ENCODE results near the gene ADAMTS12.
"Not testable (repeated sequence)": the region's sequence is repeated elsewhere in the genome, so short reads cannot be mapped to it uniquely, and the experiment has no call there.

ADAMTS12 gene, protein sequence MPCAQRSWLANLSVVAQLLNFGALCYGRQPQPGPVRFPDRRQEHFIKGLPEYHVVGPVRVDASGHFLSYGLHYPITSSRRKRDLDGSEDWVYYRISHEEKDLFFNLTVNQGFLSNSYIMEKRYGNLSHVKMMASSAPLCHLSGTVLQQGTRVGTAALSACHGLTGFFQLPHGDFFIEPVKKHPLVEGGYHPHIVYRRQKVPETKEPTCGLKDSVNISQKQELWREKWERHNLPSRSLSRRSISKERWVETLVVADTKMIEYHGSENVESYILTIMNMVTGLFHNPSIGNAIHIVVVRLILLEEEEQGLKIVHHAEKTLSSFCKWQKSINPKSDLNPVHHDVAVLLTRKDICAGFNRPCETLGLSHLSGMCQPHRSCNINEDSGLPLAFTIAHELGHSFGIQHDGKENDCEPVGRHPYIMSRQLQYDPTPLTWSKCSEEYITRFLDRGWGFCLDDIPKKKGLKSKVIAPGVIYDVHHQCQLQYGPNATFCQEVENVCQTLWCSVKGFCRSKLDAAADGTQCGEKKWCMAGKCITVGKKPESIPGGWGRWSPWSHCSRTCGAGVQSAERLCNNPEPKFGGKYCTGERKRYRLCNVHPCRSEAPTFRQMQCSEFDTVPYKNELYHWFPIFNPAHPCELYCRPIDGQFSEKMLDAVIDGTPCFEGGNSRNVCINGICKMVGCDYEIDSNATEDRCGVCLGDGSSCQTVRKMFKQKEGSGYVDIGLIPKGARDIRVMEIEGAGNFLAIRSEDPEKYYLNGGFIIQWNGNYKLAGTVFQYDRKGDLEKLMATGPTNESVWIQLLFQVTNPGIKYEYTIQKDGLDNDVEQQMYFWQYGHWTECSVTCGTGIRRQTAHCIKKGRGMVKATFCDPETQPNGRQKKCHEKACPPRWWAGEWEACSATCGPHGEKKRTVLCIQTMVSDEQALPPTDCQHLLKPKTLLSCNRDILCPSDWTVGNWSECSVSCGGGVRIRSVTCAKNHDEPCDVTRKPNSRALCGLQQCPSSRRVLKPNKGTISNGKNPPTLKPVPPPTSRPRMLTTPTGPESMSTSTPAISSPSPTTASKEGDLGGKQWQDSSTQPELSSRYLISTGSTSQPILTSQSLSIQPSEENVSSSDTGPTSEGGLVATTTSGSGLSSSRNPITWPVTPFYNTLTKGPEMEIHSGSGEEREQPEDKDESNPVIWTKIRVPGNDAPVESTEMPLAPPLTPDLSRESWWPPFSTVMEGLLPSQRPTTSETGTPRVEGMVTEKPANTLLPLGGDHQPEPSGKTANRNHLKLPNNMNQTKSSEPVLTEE (N-terminal part only)

DNA sequence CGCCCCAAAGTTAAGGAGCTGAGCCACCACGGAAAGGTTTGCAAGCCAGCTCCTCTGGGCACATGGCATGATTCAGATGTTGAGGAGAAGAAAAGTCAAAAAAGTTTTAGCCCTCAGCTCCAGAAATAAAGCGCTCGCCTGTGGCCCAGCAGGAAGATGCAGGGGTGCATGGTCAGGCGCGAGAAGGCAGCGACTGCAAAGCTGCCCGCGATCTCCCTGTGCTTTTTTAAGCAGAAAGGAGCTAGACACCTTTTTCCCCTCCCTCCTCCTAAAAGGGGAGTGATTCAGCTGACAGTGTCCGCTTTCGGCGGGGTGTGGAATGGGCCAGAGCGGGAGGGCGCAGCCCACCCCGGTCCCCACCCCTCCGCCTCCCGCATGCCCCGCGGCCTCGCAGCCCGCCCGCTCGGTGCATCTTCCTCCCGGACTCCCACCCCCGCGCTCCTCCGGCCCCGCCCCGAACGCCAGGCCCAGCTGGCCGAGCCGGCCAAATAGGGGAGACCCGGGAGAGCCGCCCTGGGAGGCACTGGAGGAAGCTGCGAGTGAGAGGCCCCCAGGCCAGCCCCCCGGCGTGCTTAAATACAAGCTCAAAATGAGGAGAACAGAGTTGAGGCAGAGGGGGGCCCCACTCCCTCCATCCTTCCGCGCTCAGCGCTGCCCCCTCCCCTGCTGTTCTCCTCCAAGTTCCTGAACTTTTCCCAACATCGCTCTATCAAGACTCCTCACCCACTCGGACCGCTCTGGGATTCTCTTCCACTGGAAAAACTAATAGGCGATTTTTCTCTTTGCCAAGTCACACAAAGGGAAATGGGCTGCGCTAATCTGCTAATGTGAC, at the start of gene ADAMTS12:
Gene ADAMTS12, minus strand, starts transcription at position 203 of the 832 bp plus-strand sequence. Its CDS starts 134 bp downstream, at position 69.
- DNase-seq: no peak

DNA sequence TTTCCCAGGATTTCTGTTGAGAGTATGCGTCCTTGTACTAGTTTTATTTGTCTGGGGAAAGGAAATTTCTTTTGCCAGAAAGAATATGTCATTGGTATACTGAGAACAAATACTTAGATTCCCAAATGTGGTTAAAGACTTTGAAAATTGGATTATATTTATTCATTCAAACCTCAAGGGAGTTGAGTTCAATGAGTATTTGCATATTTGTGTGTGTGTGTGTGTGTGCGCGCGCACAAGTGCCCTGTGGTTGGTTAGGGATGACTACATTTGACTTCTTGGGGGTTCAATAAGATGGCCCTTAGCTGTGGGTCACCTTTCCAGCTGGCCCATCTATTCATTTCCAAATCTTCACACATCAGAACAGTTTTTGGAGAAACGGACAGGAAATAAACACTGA, 49.3 kb upstream of the ADAMTS12 start:
- no peak for DNase-seq

DNA sequence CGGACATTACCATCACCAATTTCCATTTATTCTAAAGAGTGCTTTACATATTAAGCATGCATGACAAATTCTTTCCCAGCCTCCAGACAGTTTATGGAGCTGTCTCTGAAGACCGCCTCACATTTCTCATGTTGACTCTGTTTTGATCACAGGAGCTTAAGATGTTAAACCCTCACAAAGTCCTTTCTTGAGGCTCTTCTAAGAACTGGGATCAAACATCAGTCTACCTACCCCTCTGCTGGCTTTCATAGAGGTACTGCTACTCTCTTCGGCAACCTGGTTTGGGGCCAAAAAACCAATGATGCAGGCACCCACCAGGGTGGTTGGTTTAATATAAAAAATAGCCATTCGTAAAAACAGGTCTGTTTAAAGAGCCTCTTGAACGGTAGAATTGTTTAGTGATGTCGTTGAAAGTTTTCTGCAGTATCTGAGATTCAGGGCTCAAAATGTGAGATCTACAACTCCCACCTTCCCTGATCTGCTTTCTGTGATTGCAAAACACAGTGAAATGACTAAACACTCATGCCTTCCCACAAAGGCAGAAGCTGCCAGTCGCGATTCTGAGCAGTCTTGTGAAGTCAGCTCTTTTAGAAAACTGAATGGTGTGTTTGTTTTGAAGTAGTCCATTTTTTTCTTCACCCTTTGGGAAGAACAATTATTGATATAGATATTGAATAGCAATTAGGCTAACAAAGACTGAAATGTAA, 47.9 kb upstream of the ADAMTS12 start:
- no peak for DNase-seq

DNA sequence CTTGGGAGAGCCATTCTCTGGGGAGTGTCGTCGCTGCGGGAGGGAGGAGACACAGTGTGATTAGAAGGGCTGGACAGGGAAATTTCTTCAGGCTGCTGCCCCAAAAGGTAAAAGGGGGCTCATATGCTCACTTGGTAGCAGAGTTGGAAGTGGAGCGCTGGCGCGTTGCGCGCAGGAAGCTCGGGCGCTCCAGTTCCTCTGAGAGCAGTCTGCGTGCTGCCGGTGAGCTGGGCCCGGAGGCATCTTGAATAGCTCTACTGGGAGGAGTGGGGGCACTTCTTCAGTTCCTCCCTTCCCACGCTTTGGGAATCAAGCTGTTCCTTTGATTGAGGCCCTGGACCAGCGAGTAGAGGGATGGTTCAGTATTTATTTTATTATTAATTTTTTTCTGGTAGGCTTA, 47.1 kb upstream of the ADAMTS12 start:
- DNase-seq: no peak

DNA sequence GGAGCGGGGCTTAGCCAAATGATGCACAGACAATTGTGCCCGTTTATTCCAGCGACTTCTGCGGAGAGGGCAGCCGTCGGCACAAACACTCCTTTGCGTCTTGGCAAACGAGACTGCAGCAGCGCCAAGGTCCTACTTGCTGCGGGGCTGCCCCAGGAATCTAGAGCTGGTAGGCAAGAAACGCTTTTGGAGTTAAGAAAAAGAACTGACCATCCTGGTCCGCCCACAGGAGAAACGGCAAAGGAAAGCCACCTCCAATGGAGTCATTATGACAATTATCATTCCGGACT, 46.7 kb upstream of the ADAMTS12 start:
- no peak for DNase-seq

DNA sequence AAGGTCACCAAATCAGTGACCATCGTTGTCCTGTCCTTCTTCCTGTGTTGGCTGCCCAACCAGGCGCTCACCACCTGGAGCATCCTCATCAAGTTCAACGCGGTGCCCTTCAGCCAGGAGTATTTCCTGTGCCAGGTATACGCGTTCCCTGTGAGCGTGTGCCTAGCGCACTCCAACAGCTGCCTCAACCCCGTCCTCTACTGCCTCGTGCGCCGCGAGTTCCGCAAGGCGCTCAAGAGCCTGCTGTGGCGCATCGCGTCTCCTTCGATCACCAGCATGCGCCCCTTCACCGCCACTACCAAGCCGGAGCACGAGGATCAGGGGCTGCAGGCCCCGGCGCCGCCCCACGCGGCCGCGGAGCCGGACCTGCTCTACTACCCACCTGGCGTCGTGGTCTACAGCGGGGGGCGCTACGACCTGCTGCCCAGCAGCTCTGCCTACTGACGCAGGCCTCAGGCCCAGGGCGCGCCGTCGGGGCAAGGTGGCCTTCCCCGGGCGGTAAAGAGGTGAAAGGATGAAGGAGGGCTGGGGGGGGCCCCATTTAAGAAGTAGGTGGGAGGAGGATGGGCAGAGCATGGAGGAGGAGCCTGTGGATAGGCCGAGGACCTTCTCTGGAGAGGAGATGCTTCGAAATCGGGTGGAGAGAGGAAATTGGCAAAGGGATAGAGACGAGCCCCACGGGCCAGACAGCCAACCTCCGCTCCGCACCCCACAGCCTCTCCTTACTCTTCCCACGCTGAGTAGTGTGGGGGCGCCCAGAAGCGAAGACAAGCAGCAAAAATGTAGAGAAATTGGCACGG, 46.1 kb upstream of the ADAMTS12 start:
- DNase-seq: no peak

DNA sequence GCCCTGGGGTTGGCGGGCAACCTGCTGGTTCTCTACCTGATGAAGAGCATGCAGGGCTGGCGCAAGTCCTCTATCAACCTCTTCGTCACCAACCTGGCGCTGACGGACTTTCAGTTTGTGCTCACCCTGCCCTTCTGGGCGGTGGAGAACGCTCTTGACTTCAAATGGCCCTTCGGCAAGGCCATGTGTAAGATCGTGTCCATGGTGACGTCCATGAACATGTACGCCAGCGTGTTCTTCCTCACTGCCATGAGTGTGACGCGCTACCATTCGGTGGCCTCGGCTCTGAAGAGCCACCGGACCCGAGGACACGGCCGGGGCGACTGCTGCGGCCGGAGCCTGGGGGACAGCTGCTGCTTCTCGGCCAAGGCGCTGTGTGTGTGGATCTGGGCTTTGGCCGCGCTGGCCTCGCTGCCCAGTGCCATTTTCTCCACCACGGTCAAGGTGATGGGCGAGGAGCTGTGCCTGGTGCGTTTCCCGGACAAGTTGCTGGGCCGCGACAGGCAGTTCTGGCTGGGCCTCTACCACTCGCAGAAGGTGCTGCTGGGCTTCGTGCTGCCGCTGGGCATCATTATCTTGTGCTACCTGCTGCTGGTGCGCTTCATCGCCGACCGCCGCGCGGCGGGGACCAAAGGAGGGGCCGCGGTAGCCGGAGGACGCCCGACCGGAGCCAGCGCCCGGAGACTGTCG, 45.4 kb upstream of the ADAMTS12 start:
- DNase-seq: no peak

DNA sequence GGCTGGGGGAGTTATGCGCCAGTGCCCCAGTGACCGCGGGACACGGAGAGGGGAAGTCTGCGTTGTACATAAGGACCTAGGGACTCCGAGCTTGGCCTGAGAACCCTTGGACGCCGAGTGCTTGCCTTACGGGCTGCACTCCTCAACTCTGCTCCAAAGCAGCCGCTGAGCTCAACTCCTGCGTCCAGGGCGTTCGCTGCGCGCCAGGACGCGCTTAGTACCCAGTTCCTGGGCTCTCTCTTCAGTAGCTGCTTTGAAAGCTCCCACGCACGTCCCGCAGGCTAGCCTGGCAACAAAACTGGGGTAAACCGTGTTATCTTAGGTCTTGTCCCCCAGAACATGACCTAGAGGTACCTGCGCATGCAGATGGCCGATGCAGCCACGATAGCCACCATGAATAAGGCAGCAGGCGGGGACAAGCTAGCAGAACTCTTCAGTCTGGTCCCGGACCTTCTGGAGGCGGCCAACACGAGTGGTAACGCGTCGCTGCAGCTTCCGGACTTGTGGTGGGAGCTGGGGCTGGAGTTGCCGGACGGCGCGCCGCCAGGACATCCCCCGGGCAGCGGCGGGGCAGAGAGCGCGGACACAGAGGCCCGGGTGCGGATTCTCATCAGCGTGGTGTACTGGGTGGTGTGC, 44.7 kb upstream of the ADAMTS12 start, which contains the start of gene RXFP3:
Gene RXFP3, plus strand, starts transcription at position 6 of the 636 bp plus-strand sequence. Its CDS starts 355 bp downstream, at position 361.
- peak; percentile 48 for DNase-seq

DNA sequence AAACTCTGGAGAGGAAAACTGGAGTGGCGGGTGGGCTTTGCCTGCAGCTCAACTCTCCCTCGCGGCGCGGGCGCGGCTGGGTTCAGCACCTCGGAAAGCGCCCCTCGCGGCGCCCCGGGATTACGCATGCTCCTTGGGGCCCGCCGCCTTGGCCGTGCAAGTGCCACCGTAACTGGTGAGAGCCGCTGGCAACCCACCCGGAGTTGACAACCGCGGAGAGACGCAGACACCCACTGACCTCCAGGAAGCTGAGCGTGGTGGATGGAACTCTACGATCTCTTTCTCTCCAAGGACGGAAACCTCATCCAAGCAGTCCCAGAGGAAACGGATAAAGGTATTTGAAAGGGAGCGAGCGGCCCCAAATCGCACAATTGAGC, 44.2 kb upstream of the ADAMTS12 start:
- DNase-seq: peak; percentile 48

DNA sequence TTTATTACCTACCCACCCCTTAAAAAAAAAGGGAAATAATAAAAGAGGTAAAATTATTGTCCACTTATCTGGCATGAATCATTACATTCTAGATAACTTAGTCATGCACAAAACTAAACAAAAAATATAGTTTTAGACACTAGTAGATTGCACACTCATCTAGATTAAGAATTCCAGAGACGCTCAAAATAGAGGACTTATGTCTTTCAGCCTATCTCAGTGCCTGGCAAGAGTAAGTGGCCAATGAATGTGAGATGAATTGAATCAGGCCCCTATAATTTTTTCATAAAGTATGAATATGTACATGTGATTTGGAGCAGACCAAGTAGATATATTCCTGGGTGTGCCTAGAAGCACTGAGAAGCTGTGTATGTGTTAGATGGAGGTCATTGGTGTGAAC, 42.4 kb upstream of the ADAMTS12 start:
- no peak for DNase-seq

DNA sequence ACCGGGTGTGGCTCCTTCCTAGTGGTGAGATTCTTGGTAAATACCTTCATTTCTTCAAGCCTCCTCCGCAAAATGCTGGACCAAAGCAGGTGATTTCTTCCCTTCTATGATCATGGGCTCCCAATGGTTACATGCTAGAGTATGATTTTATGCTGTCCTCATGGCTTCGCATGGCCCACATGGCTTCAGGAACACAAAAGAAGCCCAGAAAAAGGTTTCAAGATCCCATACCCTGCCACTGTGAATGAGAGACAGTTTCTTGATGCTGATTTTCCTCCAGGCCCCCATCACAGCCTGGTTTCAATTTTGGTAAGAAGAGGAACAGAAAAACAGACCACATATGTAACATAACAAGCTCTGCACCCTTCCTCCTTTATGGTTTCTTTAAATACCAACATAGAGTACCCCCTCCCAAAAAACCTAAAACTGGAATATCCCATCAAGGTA, 42.0 kb upstream of the ADAMTS12 start:
- DNase-seq: no peak

DNA sequence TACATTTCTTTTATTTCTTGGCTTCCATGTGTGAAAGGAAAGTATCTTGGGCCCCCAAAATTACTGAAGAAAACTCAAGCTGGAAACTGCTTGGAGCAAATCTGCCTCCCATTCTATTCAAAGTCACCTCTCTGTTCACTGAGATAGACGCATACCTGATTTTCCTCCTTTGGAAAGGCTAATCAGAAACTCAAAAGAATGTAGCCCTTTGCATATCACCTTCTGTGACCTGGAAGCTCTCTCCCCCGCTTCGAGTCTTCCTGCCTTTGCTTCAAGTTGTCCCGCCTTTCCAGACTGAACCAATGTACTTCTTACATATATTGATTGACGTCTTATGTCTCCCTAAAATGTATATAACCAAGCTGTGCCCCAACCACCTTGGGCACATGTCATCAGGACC, 39.3 kb upstream of the ADAMTS12 start:
- no peak for DNase-seq

DNA sequence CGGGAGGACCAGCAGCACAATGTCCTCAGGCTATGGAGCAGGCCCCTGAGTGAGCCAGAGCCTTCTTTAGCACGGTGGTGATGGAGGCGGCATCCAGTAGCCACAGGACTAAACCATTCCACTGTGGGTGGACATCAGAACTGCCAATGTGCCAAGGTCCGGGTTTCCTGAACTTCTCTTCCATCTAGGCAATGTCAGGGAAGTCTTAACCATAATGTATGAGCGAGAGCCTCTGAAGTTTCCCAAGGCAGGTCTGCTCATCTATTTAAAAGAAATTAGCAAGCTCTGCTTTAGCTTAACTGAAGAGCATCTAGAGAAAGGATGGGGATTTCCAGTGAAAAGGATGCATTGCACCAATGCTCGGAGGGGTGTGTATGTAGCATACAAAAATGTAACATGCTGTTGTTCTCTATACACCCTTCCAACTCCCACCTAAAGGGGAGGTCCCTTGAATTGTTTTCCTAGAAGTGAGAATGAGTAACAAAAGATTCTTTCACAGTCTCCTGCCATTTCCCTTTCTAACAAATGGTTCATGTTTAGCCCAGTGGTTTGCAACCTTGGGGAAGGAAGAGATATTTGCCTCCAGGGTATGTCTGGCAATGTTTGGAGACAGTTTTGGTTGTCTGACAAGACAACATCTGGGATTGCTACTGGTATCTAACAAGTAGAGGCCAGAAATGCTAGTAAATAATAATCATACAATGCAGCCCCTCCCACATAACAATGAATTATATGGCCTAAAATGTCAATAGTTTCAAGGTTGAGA, 38.3 kb upstream of the ADAMTS12 start:
- DNase-seq: no peak

DNA sequence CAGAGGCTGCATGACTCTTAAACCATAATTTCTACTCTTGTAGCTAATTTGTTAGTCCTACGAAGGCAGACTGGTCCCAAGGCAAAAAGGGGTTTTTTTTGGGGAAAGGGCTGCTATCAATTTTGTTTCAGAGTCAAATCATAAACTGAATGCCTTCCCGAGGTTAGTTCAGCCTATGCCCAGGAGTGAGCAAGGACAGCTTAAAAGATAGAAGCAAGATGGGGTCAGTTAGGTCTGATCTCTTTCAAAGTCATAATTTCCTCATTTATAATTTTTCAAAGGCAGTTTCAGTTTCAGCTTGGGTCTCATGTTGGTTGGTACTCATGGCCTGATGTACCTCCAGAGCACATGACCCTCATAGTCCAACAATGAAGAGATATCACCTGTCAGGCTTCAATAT, 36.5 kb upstream of the ADAMTS12 start:
- no peak for DNase-seq

DNA sequence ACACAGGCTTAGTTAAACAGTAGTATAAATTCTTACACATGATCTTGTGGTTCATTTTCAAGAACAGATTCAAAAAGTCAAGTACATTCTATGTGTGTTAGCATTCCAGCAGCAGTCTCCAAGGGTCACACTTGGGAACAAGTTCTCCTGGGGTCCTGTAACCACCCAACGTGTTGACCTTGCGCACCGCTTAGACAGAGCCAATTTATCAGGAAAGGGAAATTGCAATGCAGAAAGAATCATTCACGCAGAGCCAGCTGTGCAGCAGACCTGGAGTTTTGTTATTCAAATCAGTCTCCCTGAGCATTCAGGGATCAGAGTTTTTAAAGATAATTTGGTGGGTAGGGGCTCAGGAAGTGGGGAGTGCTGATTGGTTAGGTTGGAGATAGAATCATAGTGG, 35.9 kb upstream of the ADAMTS12 start:
- no peak for DNase-seq

DNA sequence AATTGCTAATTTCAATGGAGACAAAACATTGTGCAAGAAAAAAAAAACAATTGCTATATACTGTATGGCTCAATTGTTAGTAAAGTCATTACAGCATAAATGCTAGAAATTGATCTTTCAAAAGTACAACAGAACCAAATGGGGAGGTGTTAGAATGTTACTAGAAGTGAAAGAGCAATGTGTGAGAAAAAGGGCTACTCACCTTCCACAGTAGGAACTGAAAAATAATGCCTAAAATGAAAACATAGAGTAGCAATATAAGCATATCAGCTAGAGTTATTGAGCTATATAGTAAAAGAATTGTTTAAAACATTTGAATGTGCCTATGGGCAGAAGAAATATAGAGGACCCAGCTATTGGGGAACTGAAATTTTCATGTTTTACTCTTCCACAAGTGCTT, 33.5 kb upstream of the ADAMTS12 start:
- DNase-seq: no peak

DNA sequence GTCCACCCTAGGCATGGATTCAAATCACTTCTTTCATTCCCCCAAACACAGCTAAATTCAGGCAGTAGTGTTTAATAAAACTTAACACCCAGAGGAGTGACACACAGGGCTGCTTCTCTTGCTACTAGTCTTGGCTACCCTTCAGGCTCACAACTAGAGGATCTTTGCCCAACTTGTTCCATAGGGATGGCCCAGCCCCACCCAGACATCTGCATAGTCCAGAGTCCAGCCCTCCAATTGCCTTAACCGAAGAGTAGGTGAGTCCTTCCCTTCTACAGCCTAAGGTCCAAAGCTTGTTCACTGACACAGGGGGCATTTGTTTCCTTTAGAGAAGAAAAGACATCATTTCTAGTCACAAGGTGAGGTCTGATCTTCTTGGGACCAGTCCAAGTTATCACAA, 29.2 kb upstream of the ADAMTS12 start:
- DNase-seq: no peak

DNA sequence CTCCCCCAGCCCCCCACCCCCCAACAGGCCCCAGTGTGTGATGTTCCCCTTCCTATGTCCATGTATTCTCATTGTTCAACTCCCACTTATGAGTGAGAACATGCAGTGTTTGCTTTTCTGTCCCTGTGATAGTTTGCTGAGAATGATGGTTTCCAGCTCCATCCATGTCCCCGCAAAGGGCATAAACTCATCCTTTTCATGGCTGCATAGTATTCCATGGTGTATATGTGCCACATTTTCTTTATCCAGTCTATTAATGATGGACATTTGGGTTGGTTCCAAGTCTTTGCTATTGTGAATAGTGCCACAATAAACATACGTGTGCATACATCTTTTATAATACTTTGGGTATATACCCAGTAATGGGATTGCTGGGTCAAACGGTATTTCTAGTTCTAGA, 23.1 kb upstream of the ADAMTS12 start:
- DNase-seq: not testable (repeated sequence)

DNA sequence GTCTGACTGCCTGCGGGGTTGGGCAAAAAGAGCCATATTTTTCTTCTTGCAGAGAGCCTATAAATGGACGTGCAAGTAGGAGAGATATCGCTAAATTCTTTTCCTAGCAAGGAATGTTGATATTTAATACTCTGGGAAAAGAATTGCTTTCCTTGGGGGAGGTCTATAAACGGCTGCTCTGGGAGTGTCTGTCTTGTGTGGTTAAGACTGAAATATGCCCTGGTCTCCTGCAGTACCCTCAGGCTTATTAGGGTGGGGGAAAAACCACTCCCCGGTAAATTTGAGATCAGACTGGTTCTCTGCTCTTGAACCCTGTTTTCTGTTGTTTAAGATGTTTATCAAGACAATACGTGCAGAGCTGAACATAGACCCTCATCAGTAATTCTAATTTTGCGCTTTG, 14.5 kb upstream of the ADAMTS12 start:
- DNase-seq: not testable (repeated sequence)

All from NCI-H2227 treated with DMSO at 0.1 percent for 48 hours (cell line).